Breast epithelium (tissue), 3 donors: ENCODE data around the gene SUMF2.
"Not testable (repeated sequence)": the region's sequence is repeated elsewhere in the genome, so short reads cannot be mapped to it uniquely, and the experiment has no call there.

Source experiments
- CTCF ChIP-seq, 3 donors: fragments of 450-650 bp; IDR thresholded peaks; one replicate each; pipeline ENCODE4 v1.5.1; 2016 to 2017; ENCODE audit warnings: antibody characterized with exemption in 3 of 3, mild to moderate bottlenecking in 3 of 3, moderate library complexity in 3 of 3
- POLR2A ChIP-seq: fragments of 450-650 bp; IDR thresholded peaks from one replicate; pipeline ENCODE4 v1.6.1; 2016; ENCODE audit warnings: antibody characterized with exemption, mild to moderate bottlenecking, moderate library complexity
- POLR2AphosphoS5 ChIP-seq, 3 donors: sonication (generic); formaldehyde crosslinking; IDR thresholded peaks; one replicate each; pipeline ENCODE4 v1.6.1; 2017; ENCODE audit warnings: antibody characterized with exemption in 3 of 3

- TF ChIP-seq CTCF (IDR thresholded peaks at IDR 0.05); POLR2A; POLR2AphosphoS5 (IDR thresholded peaks at IDR 0.05): not testable (repeated sequence)
These were observed 32.5 kb upstream of the SUMF2 start for GRCh38 chr7:56031556-56031955.
